ENCODE data around the gene C22orf31.

C22orf31 gene

DNA sequence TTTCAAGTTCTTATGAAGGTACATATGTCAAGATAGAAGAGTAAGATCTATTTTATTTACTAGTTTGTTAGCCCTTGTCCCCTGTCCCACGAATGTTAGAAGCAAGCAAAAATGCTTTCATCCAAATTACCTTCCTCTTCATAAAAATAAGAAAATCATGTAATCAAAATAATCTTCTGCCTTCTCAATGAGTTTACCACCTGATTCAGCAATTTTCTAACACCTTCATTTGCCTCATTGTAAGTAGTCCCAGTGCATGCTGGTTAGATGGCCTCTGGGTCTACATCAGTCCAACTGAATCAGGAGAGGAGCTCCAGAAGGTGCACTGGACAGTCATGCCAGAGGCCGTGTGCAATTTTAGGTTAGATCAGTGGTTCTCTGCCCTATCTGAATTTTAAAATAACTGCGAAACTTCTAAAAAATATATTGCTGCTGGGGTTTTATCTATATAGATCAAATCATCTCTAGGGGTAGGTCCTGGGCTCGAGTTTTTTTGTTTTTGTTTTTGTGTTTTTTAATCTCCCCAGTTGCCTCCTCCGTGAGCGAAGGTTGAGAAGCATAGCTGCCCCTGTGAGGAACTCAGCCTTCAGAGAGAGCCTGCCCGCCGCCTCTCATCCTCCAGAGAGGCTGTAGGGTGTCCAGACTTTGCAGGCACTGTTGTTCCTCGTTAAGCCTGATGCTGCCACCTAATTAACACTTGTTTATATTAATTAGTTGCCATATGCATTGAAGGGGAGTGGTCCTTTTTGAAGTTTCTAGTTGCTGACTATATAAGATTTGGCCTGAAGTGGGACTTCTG, 32.2 kb downstream of the C22orf31 start:
- no peak for DNase-seq (ENCODE audit: low spot score)

DNA sequence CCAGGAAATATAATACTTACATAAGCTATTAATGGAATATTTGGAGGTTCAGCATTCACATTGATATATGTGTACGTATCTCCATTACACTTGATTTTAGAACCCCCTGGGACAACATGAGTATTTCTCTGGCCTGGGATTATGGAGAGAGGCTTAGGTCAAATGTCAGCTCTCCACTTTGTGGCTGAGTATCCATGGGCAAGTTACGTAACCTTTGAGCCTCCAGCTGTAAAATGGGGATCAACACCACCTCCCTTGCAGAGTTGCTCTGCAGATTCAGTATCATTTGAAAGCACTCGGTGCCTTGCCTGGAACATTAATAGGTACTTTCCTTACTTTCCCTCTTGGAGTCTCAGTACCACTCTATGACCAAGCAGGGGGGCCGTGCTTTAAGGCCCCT, 33.2 kb downstream of the C22orf31 start:
- DNase-seq (ENCODE audit: low spot score): no peak

DNA sequence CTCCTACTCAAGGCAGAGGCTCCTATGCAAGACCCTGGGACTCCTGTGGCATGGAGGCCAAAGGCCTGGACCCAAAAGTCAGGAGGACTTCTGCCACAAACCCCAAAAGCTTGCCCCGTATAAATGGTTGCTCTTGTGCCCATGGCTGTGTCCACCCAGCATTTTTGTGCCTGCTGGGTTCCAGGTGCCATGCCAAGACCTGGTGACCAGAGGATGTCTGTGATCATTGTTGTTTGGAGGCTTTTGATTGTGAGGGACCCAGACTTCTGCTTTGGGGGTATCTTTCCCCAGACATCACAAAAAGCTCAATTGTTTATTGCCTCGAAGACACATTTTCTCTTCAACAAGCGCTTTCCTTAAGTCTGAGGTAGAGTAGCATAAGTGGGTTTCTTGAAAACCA, 35.1 kb downstream of the C22orf31 start:
- no peak for DNase-seq (ENCODE audit: low spot score)

DNA sequence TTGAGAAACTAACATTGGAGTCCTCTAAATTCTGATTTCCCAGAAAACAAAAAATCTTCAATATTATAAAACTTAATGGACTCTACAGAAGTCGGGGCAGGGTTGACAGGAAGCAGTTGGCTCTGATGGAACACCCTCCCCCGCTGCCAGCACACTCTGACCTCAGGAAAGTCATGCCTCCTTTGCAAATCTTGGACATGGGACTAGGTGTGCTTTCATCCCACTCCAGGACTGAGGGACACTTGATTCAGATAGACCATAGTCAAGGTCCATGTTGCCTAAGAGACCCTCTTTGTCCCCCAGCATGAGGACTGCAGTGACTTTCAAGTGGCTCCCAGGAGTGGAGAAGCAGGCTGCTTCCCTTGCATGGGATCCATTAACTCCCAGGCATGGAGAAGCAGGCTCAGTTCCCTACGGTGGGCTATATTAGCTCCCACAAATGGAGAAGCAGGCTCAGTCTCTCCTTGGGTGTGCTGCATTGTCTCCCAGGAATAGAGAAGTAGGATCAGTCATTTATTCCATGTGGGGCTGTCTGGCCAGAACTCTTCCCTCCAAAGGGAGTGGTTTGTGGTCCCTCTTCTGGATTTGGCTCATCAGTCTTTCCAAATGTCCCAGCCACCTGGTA, 38.3 kb downstream of the C22orf31 start:
- no peak for DNase-seq (ENCODE audit: low spot score)

DNA sequence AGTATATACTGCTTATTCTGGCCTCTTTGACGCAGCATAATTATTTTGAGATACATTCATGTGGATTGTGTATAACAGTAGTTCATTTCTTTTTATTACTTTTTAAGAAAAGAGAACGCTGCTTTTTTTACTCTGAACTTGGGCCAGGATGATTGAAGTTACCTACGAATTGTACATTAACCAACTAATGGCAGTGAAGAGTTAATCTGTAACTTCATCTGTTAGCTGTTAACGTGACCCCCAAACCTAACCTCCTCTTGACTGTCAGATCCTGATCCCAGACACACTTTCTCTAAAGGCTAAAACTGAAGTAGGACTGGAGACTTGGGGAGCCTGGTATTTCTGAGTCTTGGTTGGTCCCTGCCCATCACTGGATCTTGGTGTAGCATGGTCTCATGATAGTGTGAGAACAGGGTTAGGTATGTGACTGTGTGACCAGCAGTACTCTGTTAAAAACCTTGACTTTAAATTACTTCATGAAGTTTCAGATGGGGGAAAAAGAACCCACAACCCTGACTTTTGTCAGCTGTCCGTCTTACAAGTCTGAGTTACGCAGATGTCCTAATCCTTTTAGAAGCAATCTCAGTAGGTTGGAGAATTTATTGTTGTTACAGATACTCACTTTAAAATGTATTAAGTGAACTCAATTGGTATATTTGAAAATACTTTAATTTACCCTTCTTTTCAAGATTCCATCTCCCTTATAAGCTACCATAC, 39.4 kb downstream of the C22orf31 start:
- no peak for DNase-seq (ENCODE audit: low spot score)

DNA sequence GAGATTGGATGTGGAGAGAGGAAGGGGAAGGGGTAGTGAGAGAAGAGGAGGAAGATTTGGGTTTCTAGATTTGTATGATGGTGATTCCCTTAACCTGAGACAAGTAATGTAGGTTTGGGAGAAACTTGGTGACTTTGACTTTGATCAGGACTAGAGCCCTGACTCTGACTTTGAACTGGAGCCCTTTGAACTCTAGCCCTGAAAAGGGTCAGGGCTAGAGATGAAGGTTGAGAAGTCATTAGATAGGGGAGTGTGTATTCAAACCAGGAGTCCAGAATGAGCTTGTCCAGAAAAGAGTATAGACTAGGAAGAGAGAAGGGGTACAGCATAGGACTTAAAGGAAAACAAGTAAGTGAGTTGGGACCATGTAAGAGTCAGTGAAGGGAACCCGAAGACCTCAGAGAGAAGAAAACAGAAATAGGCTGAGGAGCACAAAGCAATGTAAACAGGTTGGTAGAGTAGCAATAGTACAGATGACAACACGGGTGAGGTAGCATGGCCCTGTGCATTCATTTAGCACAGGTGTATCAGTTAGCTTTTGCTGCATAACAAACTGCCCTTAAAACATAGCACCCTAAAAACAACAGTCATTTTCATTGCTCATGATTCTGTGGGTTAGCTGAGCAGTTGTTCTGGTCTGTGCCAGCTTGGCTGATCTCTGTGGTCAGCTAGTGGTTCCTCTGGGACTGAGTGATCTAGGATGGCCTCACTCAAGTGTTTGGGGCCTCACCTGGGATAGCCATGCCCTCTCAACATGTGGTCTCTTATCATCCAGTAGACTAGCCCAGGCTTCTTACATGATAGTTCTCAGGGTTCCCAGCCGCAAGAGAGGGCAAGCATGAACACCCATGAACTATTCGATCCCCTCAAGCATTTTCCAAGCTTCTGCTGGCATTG, 43.1 kb downstream of the C22orf31 start:
- no peak for DNase-seq (ENCODE audit: low spot score)

DNA sequence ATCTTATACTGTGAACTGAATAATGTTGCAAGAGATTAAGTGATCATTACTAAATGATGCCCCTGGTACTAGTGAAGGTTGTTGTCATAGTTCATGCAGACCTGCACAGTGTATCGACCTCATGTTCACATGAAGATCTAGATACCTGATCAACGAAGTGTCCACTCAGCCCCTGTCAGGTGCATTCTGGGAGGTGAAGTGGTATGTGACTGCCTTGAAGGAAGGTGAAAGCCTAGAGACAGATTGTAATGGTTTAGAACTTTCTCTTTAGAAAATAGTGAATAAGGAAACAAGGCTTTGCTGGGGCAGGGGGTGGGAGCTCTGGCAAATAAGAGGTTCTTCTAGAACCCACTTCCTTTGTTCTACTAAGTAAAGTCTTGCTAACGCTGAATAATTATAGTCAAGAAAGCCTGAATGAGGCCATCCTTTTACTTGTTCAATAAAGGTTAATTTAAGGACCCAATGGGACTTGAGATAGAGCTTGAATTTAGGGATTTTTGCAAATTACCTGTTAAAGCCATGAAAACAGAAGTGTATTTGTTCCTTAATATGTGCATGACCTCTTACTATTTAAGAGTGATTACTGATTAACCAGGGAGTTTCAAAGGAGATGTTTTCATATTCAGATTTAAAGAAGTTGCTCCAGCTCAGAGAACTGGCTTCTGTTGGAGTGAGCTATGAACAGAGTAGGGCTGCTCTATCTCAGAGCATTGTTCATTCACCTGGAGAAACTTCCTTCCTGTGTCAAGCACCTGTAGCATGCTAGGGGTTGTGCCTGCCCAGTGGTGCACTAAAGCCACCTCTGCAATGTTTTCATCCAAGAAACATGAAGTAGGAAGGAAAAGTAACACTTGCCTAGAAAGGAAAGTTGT, 45.3 kb downstream of the C22orf31 start:
- no peak for DNase-seq (ENCODE audit: low spot score)

DNA sequence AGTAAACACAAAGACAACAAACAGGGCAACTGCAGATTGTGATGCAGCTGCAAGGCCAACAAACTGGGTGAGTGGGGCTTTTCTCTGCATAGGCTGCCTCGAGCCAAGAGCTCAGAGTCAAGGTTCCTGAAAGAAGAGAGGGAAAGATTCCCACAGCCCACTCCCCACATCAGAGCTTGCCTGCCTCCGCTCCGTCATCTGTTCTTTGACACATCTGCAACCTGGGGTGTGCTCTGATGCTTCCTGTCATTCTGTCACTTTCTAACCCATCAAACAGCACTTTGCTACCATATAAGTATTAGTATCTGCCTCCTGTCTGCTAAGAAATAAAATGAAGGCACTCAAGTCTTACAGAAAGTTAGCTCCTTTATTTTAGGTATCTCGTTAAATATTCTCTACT, 46.9 kb downstream of the C22orf31 start:
- no peak for DNase-seq (ENCODE audit: low spot score)

DNA sequence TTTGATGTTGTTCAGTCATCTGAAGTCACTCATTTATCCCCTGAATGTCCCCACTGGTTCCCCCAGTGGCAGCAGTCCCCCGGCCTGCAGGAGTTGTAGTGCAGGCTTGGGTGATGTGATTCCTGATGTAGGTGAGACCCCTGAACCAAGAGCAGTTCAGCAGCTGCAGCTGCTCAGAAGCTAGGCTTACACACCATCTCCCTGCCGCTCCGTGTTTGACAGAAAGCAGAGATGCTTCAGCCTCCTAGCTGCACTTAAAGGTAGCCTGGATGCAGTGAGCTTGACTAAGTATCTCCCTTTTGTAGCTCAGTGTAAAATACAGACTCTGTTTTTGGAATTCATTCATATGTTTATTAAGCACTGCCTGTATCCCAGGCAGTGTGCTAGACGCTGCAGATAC, 47.3 kb downstream of the C22orf31 start:
- no peak for DNase-seq (ENCODE audit: low spot score)

DNA sequence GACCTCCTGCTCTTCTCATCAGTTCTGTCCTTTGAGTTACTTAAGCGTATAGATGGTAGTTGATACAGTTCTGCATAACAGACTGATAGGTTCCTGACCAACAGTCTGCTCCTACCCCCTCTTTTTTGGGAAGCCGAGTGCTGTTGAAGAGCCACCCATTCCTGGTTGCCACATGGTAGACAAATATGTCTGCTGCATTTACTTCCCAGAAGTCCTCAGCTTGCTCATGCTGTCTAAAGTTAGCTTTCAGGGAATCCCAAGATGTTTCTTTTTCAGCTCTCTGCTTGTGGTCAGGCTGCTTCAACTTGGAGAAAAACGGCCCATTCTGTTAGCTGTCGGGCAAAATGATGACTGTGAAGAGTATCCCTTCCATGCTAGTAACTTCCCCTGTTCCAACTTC, 48.7 kb downstream of the C22orf31 start:
- no peak for DNase-seq (ENCODE audit: low spot score)

DNA sequence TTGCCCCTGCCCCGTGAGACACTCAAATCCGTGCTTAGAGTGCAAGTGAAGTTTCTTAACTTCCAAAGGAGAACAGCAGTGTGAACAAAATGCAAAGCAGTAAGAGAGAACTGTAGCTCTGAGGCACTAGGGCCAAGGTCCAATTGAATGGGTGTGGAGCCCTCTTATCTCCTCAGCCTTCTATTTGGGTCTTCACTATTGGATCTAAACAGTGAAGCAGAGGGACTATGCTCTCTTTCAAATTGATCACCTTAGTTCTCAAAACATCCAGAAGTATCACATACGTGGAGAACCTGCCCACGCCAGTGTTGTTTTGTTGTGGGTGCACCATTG, 49.6 kb downstream of the C22orf31 start:
- no peak for DNase-seq (ENCODE audit: low spot score)

DNA sequence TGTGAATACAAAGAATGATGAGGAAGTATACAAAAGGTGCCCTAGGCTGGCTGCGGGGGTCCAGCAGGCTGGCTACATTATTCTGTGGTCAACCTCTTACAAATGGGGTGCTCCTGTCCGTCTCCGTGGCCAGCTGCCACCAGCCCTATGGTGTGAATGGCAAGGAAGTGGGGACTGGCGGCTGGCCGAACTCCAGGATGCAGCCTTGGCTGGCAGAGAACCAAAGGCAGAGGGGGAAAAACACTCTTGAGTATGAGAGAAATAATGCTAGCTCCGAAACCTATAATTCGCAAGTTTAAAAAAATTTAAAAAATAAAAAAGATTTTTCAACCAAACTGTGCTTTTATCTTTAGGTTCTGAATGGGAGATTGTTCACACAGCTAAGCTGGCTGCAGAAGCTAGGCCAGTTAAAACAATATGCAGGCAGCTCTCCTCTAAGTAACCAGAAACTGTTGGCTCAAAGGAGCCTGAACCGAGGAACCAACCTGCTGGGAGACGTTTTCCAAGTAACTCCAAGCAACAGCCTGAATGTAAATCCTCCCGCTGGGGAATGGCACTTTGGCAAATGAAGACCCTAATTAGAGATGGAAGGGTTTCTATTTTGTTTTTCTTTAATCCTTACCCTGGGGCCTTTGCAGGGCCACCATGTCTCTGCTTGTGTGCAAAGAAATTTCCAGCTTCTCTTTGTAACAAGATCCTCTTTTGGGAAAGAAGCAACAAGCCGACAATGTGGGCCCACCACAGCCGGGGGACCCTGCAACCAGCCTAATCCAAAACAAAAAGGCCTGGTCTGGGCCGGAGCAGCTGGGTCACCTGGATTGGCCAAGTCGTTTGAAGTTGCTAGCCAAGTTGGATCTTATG, 50.2 kb downstream of the C22orf31 start:
- no peak for DNase-seq (ENCODE audit: low spot score)

DNA sequence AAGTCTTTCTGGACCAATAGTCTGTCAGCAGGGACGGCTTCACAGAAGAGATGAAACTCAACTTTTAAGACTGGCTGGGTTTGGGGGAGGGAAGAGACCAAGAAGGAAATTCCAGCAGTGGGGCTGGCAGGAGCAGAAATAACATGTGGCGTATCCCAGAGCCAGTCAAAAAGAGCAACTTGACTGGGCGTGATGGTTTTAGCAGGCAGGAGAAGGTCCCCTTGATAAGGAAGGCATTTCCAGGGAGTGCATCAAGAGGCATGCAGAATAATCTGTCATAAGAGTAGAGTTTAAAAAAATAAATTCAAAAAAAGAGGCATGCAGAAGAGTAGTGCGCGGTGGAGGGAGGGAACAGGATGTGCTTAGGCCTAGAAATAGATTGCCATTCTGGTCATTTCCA, 52.5 kb downstream of the C22orf31 start:
- DNase-seq (ENCODE audit: low spot score): no peak
